Renal cortex interstitium (tissue), 15 donors: ENCODE measurements around the gene GPR61. TPM values are rescaled to one million over a fixed set of nuclear protein-coding genes. Genes with fewer than 3 reads are reported as not detected.

ENCODE experiments used
- DNase-seq, 11 donors: peaks; one replicate each; pipeline ENCODE4 v3.0.0-alpha.2; 2013; ENCODE audit warnings: low read depth in 9 of 11, low spot score in 4 of 11; ENCODE audit errors: extremely low read depth in 1 of 11
- long read RNA-seq, 16 experiments: transcript quantifications; one replicate each; lab custom pipeline, GENCODE V29; 2026
- polyA plus RNA-seq, 3 donors: library from polyadenylated mRNA; unstranded; fragments of 120-200 nt; gene quantifications; one replicate each; pipeline ENCODE4 v1.2.1, GENCODE V29; 2013; ENCODE audit not compliant: insufficient read length in 3 of 3

Gene GPR61, protein sequence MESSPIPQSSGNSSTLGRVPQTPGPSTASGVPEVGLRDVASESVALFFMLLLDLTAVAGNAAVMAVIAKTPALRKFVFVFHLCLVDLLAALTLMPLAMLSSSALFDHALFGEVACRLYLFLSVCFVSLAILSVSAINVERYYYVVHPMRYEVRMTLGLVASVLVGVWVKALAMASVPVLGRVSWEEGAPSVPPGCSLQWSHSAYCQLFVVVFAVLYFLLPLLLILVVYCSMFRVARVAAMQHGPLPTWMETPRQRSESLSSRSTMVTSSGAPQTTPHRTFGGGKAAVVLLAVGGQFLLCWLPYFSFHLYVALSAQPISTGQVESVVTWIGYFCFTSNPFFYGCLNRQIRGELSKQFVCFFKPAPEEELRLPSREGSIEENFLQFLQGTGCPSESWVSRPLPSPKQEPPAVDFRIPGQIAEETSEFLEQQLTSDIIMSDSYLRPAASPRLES
- polyA plus RNA-seq = under 1 TPM; 0.45 to 0.87 (median 0.78) TPM
- long read RNA-seq, donor 1 = 0 reads
- long read RNA-seq, donor 2 = 0 reads
- long read RNA-seq, donor 3 = 0 reads
- long read RNA-seq, donor 4 = 0 reads
- long read RNA-seq, donor 5 = 0 reads
- long read RNA-seq, donor 6 = 0 reads
- long read RNA-seq, donor 7 = 0 reads
- long read RNA-seq, donor 8 = 0 reads
- long read RNA-seq, donor 9 = 0 reads
- long read RNA-seq, donor 10 = 0 reads
- long read RNA-seq, donor 11 = 0 reads
- long read RNA-seq, donor 12 = 0 reads
- long read RNA-seq, donor 13 = 0 reads
- long read RNA-seq, donor 14 = 0 reads
- long read RNA-seq, donor 15 = 0 reads
- long read RNA-seq, donor 16 = 0 reads

GRCh38 chr1:109539676-109540075 lies at the start of gene GPR61:
TSS of gene GPR61 (plus strand) at chr1:109539872. CDS start at chr1:109543023, 3,151 bp downstream.
- no peak for DNase-seq

DNA sequence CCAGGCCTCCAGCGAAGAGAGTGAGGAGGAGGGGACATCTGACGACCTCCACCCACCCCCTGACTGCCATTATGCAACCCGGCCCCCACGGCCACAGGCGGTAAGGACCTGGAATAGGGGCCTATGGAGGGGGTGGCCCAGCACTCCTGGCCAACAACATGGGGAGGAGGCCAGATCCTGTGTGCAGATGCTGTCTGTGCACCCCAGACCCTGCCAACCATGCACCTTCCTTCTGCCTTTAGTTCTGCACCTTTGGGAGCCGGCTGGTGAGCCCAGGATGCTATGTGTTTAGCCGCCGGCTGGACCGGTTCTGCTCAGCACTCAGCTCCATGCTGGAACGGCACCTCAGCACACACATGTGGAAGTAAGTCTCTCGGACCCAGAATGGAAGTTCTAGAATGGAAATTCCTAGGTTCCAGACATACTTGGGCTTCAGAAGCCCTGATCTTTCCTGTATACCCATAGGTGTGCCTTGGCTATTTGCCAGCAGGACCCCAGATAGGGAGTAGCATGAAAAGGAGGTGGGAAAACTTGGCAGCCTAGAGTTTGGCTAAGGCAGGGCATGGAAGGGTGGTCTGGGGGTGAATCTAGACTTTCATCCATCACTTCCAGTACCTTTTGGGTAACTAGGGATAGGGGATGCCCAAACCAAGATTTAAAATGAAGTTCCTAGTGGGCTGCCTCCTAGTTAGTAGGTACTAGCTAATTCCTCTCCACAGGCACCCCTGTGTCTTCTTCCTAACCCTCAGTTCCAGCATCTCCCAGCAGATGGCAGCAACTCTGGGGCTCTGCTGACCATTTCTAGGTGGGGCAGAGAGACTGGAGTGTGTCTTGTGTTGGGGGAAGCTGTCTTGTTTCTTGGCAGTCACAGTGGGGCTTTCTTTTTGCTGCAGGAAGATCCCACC lies 49.4 kb upstream of the GPR61 start:
- DNase-seq = no peak

DNA sequence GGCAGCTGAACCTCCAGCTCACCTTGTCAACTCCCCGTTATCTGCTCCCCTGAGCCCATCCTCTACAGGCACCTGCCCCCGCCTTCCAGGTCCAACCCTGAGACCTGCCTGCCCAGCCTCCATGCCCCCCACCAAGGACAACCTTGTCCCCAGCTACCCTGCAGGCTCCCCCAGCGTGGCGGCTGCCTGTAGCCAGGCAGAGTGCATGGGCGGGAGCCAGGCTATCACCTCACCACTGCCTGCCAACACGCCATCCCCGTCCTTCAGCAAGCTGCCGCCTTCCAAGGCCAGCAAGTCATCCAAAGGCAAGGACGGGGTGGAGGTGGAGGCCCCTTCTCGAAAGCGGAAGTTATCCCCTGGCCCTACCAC lies 48.8 kb upstream of the GPR61 start:
- no peak for DNase-seq

- DNase-seq = no peak
Measured at GRCh38 chr1:109491372-109491771, 48.3 kb upstream of the GPR61 start.

- DNase-seq = no peak
Measured at GRCh38 chr1:109492779-109493178, 46.9 kb upstream of the GPR61 start.

GRCh38 chr1:109493227-109493626 lies 46.4 kb upstream of the GPR61 start:
- no peak for DNase-seq

- peak in 9 of 11 donors; percentile 74 to 86 (median 79) for DNase-seq
Measured at GRCh38 chr1:109493805-109494539, 45.7 kb upstream of the GPR61 start, which contains the start of gene CYB561D1. TSS of gene CYB561D1 (plus strand) at chr1:109494094. CDS start at chr1:109494140, 46 bp downstream.

DNA sequence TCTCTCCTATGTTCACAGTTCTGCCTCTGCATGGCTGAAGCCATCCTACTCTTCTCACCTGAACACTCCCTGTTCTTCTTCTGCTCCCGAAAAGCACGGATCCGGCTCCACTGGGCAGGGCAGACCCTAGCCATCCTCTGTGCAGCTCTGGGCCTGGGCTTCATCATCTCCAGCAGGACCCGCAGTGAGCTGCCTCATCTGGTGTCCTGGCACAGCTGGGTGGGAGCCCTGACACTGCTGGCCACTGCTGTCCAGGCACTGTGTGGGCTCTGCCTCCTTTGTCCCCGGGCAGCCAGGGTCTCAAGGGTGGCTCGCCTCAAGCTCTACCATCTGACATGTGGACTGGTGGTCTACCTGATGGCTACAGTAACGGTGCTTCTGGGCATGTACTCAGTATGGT lies 43.9 kb upstream of the GPR61 start:
- DNase-seq = no peak

- no peak for DNase-seq
Measured at GRCh38 chr1:109497449-109498160, 42.1 kb upstream of the GPR61 start.

GRCh38 chr1:109498161-109498801 lies 41.4 kb upstream of the GPR61 start:
- peak in 7 of 11 donors; percentile 59 to 77 (median 71) for DNase-seq

DNA sequence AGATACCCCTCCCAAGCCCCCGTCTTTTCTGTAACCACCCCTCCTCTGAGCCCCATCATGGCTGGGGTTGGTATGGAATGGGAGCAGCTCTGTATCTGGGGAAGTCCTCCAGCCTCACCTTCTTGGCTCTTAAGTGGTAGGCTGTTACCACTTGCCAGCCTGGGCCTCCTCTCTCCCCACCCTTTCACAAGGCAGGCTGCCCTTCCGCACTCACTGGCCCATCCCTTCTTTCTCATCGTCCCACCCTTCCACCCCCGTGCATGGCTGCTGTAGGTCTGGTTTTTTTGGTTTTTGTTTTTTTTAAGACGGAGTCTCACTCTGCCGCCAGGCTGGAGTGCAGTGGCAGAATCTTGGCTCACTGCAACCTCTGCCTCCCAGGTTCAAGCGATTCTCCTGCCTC lies 40.6 kb upstream of the GPR61 start:
- DNase-seq = no peak

DNA sequence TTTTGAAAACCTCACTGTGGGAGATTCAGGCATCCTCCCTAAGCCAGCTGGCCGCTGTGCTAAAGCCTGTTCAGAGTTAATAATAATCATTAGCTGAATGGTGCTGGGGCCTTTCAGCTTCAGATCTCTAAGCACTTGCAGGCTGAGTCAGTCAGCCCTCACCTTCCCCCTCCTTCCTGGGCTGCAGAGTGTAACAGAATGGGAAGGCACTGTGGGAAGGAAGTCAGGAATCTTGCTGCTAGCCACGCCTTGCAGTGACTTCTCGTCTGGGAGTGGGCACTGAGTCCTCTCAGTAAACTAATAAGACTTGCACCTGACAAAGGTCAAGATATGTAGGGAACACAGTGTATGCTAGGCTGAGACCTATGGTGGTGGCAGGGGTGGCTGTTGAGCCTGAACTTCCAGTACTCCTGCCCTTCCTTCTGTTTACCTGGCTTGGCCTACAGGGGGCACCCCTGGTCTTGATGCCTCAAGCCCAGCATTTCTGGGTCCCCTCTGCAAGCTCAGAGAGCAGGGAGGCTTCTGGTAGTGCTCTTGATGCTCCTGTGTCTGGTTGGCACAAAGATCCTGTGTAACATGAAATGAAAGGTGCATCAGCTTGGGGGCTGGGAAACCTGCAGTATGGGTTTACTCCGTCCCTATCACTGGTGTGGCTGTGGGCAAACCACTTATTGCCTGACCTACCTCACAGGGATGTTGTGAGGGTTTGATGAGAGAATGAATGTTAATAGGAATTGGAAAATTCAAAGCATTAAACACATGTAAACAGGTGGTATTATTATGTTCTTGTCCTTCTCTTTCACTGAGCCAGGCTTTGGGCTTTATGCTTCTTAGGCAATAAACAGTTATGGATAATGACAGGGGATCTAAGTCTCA lies 39.8 kb upstream of the GPR61 start:
- no peak for DNase-seq

DNA sequence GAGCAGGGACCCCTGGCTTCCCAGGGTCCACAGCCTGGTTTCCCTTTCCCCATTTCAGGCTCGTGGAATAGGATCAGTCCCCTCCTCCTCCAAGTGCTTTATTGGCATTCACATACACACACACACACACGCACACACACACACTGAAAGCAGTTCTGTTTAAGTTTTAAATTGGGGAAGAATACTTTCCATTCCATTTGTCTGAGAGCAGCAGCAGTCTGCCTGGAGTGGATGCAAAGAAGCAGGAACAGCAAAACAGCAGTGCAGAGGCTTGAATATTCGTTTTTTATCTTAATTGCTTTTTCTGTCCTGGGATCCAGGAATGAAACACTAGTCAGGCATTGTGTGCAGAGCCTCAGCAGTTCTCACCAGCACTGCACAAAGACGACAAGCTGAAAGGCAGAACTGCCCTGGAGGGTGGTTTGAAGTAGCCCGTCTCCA lies 38.7 kb upstream of the GPR61 start:
- no peak for DNase-seq

DNA sequence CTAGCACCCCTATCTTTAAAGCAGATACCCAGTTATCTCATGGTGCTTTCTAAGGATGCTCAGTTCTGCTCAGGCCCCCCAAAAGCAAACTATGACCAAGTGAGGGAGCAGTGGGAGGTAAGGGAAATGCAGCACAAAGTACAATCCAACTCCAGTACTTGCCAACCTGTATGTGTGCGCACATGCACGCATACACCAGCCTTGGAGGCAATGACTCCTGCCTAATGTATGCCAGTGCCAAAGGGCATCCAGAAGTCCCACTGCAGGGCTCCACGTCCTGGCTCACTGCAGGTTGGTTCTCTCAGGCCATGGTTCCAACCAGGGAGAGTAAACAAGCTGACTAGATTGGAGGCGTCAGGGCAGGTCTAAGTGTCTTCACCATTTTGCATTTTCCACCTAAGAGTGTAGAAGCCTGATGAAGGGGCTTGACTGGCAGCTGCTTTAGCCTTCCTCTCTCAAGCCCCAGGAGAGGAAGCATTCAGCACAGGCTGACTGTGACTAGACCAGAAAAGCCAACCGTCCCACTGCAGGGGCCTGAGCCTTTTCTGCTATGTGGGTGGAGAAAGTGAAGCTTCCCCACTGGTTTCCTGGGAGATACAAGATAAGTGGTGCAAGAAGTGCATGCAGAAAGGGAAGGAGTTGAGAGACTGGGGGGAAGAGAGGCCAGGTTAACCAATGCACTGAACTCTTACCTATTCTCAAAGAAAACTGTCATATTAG lies 37.9 kb upstream of the GPR61 start:
- DNase-seq = no peak

- DNase-seq = no peak
Measured at GRCh38 chr1:109502364-109502851, 37.3 kb upstream of the GPR61 start.

- no peak for DNase-seq
Measured at GRCh38 chr1:109503935-109504334, 35.7 kb upstream of the GPR61 start.
